HepG2 (cell line): ENCODE measurements around the gene PPP4R1. TPM values are rescaled to one million over a fixed set of nuclear protein-coding genes. Genes with fewer than 3 reads are reported as not detected.

Experiments used
- ATAC-seq: fragments of 200-7000 bp; cut with Tn5 transposase; 3 replicates; pipeline ENCODE4 v1.9.1; 2020; ENCODE audit warnings: mild to moderate bottlenecking, moderate library complexity
- BruUV-seq: library from RNA; stranded (reverse); fragments of 400-500 nt; replicated peaks from 2 replicates; lab custom pipeline; 2021; lab: Mats Ljungman, UMichigan
- CTCF ChIA-PET: fragments of 300-600 bp; formaldehyde crosslinking; extraction: SDS; loops from one replicate; lab custom pipeline; 2021; ENCODE audit warnings: low total read pairs, inconsistent platforms, low intra/inter-chr PET ratio; lab: Yijun Ruan, JAX
- POLR2A ChIA-PET: fragments of 350-600 bp; sonication (Branson Sonifier 250); formaldehyde crosslinking; loops from one replicate; lab custom pipeline; 2020; ENCODE audit warnings: antibody characterized with exemption, inconsistent platforms; lab: Yijun Ruan, JAX
- DNase-seq: peaks from one replicate; pipeline ENCODE4 v3.0.0-alpha.2; 2015; ENCODE audit warnings: low spot score
- FAIRE-seq: peaks from 3 replicates; lab custom pipeline; 2011; peaks lifted over from hg19 to GRCh38; lab: Jason Lieb, UNC
- H2AFZ ChIP-seq: one replicate; pipeline ENCODE4 v1.6.1; 2011; ENCODE audit warnings: low read length, inconsistent platforms
- H3K27ac ChIP-seq: fragments of 300-600 bp; 3 replicates; pipeline ENCODE4 v1.8.0; 2011; ENCODE audit warnings: mixed run types, mild to moderate bottlenecking, mixed read lengths, low read length, inconsistent platforms; ENCODE audit not compliant: insufficient read depth; ENCODE audit errors: extremely low read length
- H3K27me3 ChIP-seq, 2 experiments: fragments of 200-600 bp in 1 of 2; 2 replicates in 1 of 2; 3 replicates in 1 of 2; pipeline versions ENCODE4 v1.6.0 to v1.8.0; 2011; ENCODE audit warnings: low read length in 2 of 2, mild to moderate bottlenecking in 2 of 2, moderate library complexity in 2 of 2, inconsistent platforms in 1 of 2; ENCODE audit not compliant: insufficient read depth in 2 of 2, control insufficient read depth in 1 of 2
- H3K36me3 ChIP-seq, 2 experiments: fragments of 200-600 bp in 1 of 2; replicated peaks in 1 of 2; 2 replicates in 1 of 2; 3 replicates in 1 of 2; pipeline versions ENCODE4 v1.5.1 to v1.8.0; 2011; ENCODE audit warnings: low read length in 2 of 2, inconsistent platforms in 1 of 2; ENCODE audit not compliant: insufficient read depth in 2 of 2, control insufficient read depth in 1 of 2
- H3K4me1 ChIP-seq: 2 replicates; pipeline ENCODE4 v1.5.1; 2012; ENCODE audit warnings: low read length, inconsistent platforms; ENCODE audit not compliant: insufficient read depth
- H3K4me2 ChIP-seq: 2 replicates; pipeline ENCODE4 v1.6.0; 2011; ENCODE audit warnings: low read depth, low read length, inconsistent platforms
- H3K4me3 ChIP-seq, 3 experiments: fragments of 200-600 bp in 1 of 3; sonication (generic), shearing (Covaris generic) in 1 of 3; replicated peaks in 1 of 3; 2 replicates each; pipeline ENCODE4 v1.5.1; 2011 to 2016; ENCODE audit warnings: low read length in 3 of 3, inconsistent platforms in 2 of 3, low read depth in 2 of 3, mild to moderate bottlenecking in 2 of 3, control low read depth in 1 of 3, mixed read lengths in 1 of 3; ENCODE audit not compliant: insufficient read depth in 1 of 3
- H3K79me2 ChIP-seq: one replicate; pipeline ENCODE4 v1.6.1; 2011; ENCODE audit warnings: low read length, inconsistent platforms; ENCODE audit not compliant: insufficient read depth
- H3K9ac ChIP-seq: 2 replicates; pipeline ENCODE4 v1.6.0; 2011; ENCODE audit warnings: mild to moderate bottlenecking, low read depth, low read length, inconsistent platforms; ENCODE audit not compliant: insufficient read depth
- H3K9me3 ChIP-seq: 2 replicates; pipeline ENCODE4 v1.5.1; 2012; ENCODE audit warnings: mild to moderate bottlenecking, low read length
- H4K20me1 ChIP-seq: 2 replicates; pipeline ENCODE4 v1.6.0; 2011; ENCODE audit warnings: inconsistent platforms, mild to moderate bottlenecking, low read length, moderate library complexity; ENCODE audit not compliant: insufficient read depth
- CHD2 ChIP-seq: IDR thresholded peaks from 2 replicates; pipeline ENCODE4 v1.6.1; 2011; ENCODE audit warnings: low read depth, low read length, improper control_type of control experiment
- PHF20 ChIP-seq: sonication (generic); formaldehyde crosslinking; IDR thresholded peaks from 2 replicates; pipeline ENCODE4 v1.5.0; 2020; ENCODE audit warnings: mild to moderate bottlenecking, missing genetic modification reagents
- PITX1 ChIP-seq: sonication (generic); formaldehyde crosslinking; IDR thresholded peaks from 2 replicates; pipeline ENCODE4 v1.5.1; 2020; ENCODE audit warnings: mild to moderate bottlenecking, missing genetic modification reagents
- RARG ChIP-seq: sonication (generic); formaldehyde crosslinking; IDR thresholded peaks from 2 replicates; pipeline ENCODE4 v1.4.0; 2020; ENCODE audit warnings: low read depth, mild to moderate bottlenecking, missing genetic modification reagents
- ZSCAN29 ChIP-seq: sonication (generic); formaldehyde crosslinking; conservative IDR thresholded peaks from 2 replicates; pipeline ENCODE4 v1.4.0; 2020; ENCODE audit warnings: mild to moderate bottlenecking, missing genetic modification reagents
- WGBS: methylation state at CpG from one replicate; pipeline ENCODE4 v1.1.6; 2017; ENCODE audit warnings: low lambda C conversion rate; 5-methylcytosine and 5-hydroxymethylcytosine counted together
- in situ Hi-C: cut with HindIII; loops from 2 replicates; pipeline ENCODE4 v1.10.0; 2017; ENCODE audit warnings: low pct_unique_long_range_greater_than_20kb; ENCODE audit not compliant: extremely low pct_ligation_motif_present
- intact Hi-C: fragments of 100-400 bp; cut with micrococcal nuclease; formaldehyde crosslinking; loops from one replicate; pipeline ENCODE4 v1.10.0; 2022; ENCODE audit not compliant: unreplicated experiment
- polyA plus RNA-seq, 8 experiments: library from polyadenylated mRNA; depleted of rRNA in 3 of 8; stranded (reverse) in 7 of 8; unstranded in 1 of 8; fragments of >200 nt; fragmentation: Illumina TruSeq in 4 of 8; extraction: Trizol in 4 of 8; gene quantifications; 2 replicates each; pipeline versions ENCODE4 v1.2.1 to v1.2.3, GENCODE V29; 2011 to 2016; ENCODE audit warnings: low read depth in 4 of 8, missing spikeins in 1 of 8, mixed read lengths in 1 of 8; ENCODE audit not compliant: insufficient read depth in 1 of 8
- total RNA-seq, 5 experiments: library from RNA; depleted of rRNA; stranded (reverse); fragments of >200 nt; fragmentation: Illumina TruSeq; extraction: Trizol; gene quantifications; 2 replicates each; pipeline ENCODE4 v1.2.3, GENCODE V29; 2016; ENCODE audit warnings: low read depth in 1 of 5
- TF ChIP-seq, protein P1 (sequence below): IDR thresholded peaks from 2 replicates; pipeline ENCODE4 v1.6.1; 2016; ENCODE audit warnings: missing compliant biosample characterization, missing genetic modification reagents, borderline replicate concordance
- TF ChIP-seq, protein P2 (sequence below), 2 experiments: sonication (generic) in 1 of 2; formaldehyde crosslinking in 1 of 2; IDR thresholded peaks; 2 replicates each; pipeline versions ENCODE4 v1.6.1 to v1.9.0; 2014 to 2022; ENCODE audit warnings: antibody characterized with exemption in 1 of 2, borderline replicate concordance in 1 of 2, inconsistent platforms in 1 of 2, low read depth in 1 of 2, missing genetic modification reagents in 1 of 2

The PPP4R1 gene
- total and polyA plus RNA-seq, 2 of the 13 experiments (the other 11 are each of a cell fraction or from before 2014, with no cell fraction given) = 66.5 to 72.4 TPM

DNA sequence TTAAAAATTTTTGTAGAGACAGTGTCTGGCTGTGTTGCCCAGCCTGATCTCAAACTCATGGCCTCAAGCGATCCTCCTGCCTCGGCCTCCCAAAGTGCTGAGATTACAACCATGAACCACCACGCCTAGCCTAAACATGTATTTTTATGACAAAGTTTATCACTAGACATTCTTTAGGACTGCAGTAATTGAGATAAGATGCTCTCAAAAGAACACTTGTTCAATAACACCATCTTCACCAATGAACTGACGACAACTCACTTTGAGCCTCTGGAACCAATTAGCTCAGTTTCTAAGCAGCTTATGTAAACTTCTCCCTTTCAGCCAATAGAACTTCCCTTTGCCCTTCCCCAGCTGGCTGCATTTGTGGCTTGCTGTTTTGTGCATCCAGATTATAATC, 15.3 kb upstream of the PPP4R1 start:
- BruUV-seq = no TSS peak
- H3K9me3 ChIP-seq = no peaks in the 10 kb centered on the region
- TF ChIP-seq PITX1 (no peak), RARG (CRISPR knock-in tag) (no peak), ZSCAN29 (CRISPR knock-in tag) (no peak), PHF20 (CRISPR knock-in tag) (no peak), CHD2 (no peak)
- TF ChIP-seq, protein P1, sequence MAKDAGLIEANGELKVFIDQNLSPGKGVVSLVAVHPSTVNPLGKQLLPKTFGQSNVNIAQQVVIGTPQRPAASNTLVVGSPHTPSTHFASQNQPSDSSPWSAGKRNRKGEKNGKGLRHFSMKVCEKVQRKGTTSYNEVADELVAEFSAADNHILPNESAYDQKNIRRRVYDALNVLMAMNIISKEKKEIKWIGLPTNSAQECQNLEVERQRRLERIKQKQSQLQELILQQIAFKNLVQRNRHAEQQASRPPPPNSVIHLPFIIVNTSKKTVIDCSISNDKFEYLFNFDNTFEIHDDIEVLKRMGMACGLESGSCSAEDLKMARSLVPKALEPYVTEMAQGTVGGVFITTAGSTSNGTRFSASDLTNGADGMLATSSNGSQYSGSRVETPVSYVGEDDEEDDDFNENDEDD (CRISPR knock-in tag) = no peak
- no peak for DNase-seq
- intact Hi-C loops (no loop called here), in situ Hi-C loops (no loop called here)
- no peak overlapping the region for H3K27ac ChIP-seq
- no peaks in the 10 kb centered on the region for H4K20me1 ChIP-seq
- H3K4me2 ChIP-seq = no peak overlapping the region
- WGBS = 58% methylated on average over 2 of the region's 4 CpGs
- POLR2A ChIA-PET = no interaction called here
- CTCF ChIA-PET = no interaction called here
- no peak for FAIRE-seq
- no peaks in the 10 kb centered on the region for H3K4me1 ChIP-seq
- no peak overlapping the region for H2AFZ ChIP-seq
- no peak overlapping the region for H3K9ac ChIP-seq
- no peak overlapping the region for H3K4me3 ChIP-seq
- H3K79me2 ChIP-seq = no peaks in the 10 kb centered on the region
- H3K36me3 ChIP-seq = no peaks in the 10 kb centered on the region
- H3K27me3 ChIP-seq = no peaks in the 10 kb centered on the region
- ATAC-seq = no peak

DNA sequence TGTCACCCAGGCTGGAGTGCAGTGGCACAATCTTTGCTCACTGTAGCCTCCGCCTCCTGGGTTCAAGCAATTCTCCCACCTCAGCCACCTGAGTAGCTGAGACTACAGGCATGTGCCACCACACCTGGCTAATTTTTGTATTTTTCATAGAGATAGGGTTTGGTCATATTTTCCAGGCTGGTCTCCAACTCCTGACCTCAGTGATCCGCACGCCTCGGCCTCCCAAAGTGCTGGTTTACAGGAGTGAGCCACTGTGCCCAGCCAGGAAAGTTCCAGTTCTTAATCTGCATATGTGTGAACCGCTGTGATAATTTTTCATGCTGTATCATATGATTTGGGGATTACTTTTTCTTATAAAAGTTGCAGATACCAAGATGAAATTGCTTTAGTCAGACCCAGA, 14.6 kb upstream of the PPP4R1 start:
- ChIA-PET CTCF (no interaction called here), POLR2A (no interaction called here)
- Histone ChIP-seq H3K9ac (no peak overlapping the region), H3K9me3 (no peaks in the 10 kb centered on the region), H2AFZ (no peak overlapping the region), H3K27ac (no peak overlapping the region), H3K4me2 (no peak overlapping the region), H4K20me1 (no peaks in the 10 kb centered on the region), H3K4me1 (no peaks in the 10 kb centered on the region), H3K79me2 (no peaks in the 10 kb centered on the region), H3K4me3 (no peak overlapping the region), H3K27me3 (no peaks in the 10 kb centered on the region), H3K36me3 (no peaks in the 10 kb centered on the region)
- ATAC-seq = no peak
- 85% methylated on average over 5 of the region's 5 CpGs for WGBS
- in situ Hi-C loops = no loop called here
- TF ChIP-seq, protein P2, sequence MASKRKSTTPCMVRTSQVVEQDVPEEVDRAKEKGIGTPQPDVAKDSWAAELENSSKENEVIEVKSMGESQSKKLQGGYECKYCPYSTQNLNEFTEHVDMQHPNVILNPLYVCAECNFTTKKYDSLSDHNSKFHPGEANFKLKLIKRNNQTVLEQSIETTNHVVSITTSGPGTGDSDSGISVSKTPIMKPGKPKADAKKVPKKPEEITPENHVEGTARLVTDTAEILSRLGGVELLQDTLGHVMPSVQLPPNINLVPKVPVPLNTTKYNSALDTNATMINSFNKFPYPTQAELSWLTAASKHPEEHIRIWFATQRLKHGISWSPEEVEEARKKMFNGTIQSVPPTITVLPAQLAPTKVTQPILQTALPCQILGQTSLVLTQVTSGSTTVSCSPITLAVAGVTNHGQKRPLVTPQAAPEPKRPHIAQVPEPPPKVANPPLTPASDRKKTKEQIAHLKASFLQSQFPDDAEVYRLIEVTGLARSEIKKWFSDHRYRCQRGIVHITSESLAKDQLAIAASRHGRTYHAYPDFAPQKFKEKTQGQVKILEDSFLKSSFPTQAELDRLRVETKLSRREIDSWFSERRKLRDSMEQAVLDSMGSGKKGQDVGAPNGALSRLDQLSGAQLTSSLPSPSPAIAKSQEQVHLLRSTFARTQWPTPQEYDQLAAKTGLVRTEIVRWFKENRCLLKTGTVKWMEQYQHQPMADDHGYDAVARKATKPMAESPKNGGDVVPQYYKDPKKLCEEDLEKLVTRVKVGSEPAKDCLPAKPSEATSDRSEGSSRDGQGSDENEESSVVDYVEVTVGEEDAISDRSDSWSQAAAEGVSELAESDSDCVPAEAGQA (IDR thresholded peaks at IDR 0.05; ENCODE audit: low read depth) = no peak
- TF ChIP-seq, protein P2 (CRISPR knock-in tag; IDR thresholded peaks at IDR 0.05; ENCODE audit: borderline replicate concordance) = no peak
- FAIRE-seq = no peak
- intact Hi-C loops = no loop called here
- BruUV-seq = no TSS peak
- no peak for DNase-seq
